Endothelial cell of umbilical vein (primary cell): Measurements from ENCODE around the gene ACE.

Experiments used
- CTCF ChIP-seq, 2 donors: IDR thresholded peaks; 1 replicate in 1 of 2; 2 replicates in 1 of 2; pipeline ENCODE4 v1.5.1; 2011; ENCODE audit warnings: low read length in 2 of 2, mild to moderate bottlenecking in 2 of 2, moderate library complexity in 2 of 2, control low read depth in 1 of 2, inconsistent platforms in 1 of 2, low read depth in 1 of 2; ENCODE audit not compliant: insufficient read depth in 1 of 2; ENCODE audit errors: extremely low read depth in 1 of 2
- EZH2 ChIP-seq: IDR thresholded peaks from 2 replicates; pipeline ENCODE4 v1.6.1; 2012; ENCODE audit warnings: borderline replicate concordance, low read depth, mild to moderate bottlenecking, moderate library complexity, low read length, inconsistent platforms; ENCODE audit not compliant: severe bottlenecking
- FOS ChIP-seq: IDR thresholded peaks from 2 replicates; pipeline ENCODE4 v1.6.1; 2011; ENCODE audit warnings: mild to moderate bottlenecking, low read length, moderate library complexity, borderline replicate concordance; ENCODE audit not compliant: insufficient read depth
- GATA2 ChIP-seq: IDR thresholded peaks from 2 replicates; pipeline ENCODE4 v1.7.0; 2011; ENCODE audit warnings: low read depth, mild to moderate bottlenecking, moderate library complexity, mixed read lengths, low read length; ENCODE audit not compliant: insufficient read length, insufficient read depth
- MYC ChIP-seq: IDR thresholded peaks from one replicate; pipeline ENCODE4 v1.6.1; 2011; ENCODE audit warnings: mild to moderate bottlenecking, low read depth, low read length
- POLR2A ChIP-seq: IDR thresholded peaks from 2 replicates; pipeline ENCODE4 v1.6.1; 2012; ENCODE audit warnings: low read depth, mild to moderate bottlenecking, control low read depth, low read length
- POLR2AphosphoS5 ChIP-seq: IDR thresholded peaks from 2 replicates; pipeline ENCODE4 v1.6.1; 2012; ENCODE audit warnings: low read depth, mild to moderate bottlenecking, control low read depth, low read length, moderate library complexity; ENCODE audit not compliant: insufficient read depth
- TF ChIP-seq, protein P1 (sequence below): IDR thresholded peaks from 2 replicates; pipeline ENCODE4 v1.6.1; 2011; ENCODE audit not compliant: insufficient read depth, insufficient read length

DNA sequence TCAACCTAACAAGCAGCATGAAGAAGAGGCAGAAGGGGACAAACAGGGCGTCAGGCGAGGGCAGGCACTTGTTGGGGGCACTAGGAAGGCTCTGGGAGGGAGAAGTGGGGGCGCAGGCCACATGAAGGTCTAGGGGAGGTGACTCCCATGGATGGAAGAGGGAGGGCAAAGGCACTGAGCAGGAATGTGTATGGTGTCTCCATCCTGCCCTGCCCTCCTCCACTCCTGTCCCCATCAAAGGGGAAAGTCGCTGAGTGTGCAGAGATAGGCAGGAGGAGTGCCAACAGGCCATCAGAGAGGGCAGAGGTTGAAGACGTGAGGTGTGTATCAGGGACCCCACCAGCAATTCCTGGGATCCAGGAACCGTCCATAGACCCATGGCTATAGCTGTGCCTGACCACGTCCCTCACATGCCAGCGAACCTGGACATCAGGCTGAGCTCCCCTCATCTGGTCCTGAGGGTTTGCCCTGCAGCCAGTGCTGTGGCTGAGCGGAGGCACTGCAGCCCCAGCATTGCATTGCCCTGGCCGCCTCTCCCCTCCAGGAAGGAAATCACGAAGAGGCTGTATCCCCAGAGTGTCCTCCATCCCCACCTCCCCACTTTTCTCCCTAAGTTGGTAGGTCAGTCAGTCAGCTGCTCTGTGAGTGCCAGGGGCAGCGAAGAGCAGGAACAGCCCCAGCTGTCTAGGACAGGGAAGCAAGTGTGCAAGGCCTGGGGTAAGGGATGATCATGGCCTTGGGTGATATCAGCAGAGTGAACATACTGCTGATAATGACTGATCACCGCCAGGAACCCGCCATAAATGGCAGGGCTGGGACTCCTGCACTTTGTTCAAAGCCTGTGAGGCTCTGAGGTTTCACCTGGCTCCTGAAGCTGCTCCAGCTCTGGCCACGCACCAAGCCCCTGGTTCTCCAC lies 24.6 kb upstream of the ACE start:
- TF ChIP-seq CTCF (IDR thresholded peaks at IDR 0.05; ENCODE audit: extremely low read depth in 1 of 2, insufficient read depth in 1 of 2, low read depth in 1 of 2, low read length in 2 of 2) = no peak
- TF ChIP-seq GATA2 = no peak
- TF ChIP-seq, protein P1, sequence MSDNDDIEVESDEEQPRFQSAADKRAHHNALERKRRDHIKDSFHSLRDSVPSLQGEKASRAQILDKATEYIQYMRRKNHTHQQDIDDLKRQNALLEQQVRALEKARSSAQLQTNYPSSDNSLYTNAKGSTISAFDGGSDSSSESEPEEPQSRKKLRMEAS = no peak
- TF ChIP-seq EZH2 = no peak
- TF ChIP-seq POLR2A = no peak
- TF ChIP-seq POLR2AphosphoS5 = no peak
- TF ChIP-seq MYC = no peak
- no peak for TF ChIP-seq FOS
